GM19328 (cell line): Measurements from ENCODE around the gene NFATC2IP.
"Not testable (repeated sequence)": the region's sequence is repeated elsewhere in the genome, so short reads cannot be mapped to it uniquely, and the experiment has no call there.

Source experiments
- ATAC-seq: cut with Tn5 transposase; IDR thresholded peaks from one replicate; pipeline ENCODE4 v1.9.1; 2021; ENCODE audit warnings: mild to moderate bottlenecking, moderate library complexity; ENCODE audit not compliant: unreplicated experiment

Gene NFATC2IP

DNA sequence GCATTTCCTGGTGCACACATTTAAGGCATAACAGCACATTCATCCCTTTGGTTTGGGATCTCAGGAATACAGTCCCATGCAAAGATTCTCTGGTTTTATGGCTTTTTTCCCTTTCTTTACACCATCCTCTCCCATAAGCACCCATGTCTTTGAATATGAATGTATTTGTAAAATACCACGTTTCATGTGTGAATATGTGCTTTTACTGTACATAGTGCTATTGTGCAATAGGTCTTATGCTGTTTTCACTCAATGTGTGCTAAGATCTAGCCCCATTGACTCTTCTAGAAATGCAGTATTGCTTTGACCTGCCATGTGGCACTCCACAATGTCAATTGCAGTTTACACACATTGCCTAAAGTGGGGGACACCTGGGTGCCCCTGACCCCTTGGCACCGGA, 13.8 kb downstream of the NFATC2IP start:
- no peak for ATAC-seq

DNA sequence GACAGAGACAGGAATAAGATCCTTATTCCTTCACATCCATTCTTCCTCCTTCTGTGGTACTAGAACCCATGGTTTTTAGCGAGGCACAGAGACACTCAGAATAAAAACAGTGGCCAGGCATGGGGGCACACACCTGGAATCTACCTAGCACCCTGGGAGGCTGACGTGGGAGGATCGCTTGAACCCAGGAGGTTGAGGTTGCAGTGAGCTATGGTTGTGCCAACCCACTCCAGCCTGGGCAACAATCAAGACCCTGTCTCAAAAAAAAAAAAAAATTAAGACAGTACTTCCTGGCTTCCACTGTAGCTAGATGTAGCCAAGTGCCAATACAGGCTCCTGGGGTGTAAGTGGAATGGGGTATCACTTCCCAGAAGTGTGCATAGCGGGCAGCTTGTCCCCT, 16.4 kb downstream of the NFATC2IP start:
- no peak for ATAC-seq

DNA sequence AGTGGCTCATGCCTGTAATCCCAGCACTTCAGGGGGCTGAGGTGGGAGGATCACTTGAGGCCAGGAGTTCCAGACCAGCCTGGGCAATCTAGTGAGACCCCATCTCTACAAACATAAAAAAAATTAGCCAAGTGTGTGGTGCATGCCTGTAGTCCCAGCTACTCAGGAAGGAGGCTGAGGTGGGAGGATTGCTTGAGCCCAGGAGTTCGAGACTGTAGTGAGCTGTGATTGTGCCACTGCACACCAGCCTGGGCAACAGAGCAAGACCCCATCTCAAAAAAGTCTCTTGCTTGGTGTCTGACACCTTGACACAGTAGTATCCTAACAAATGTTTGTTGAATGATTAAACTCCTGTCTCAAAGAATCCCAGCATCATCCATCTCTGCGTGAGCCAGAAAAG, 19.0 kb downstream of the NFATC2IP start:
- not testable (repeated sequence) for ATAC-seq

DNA sequence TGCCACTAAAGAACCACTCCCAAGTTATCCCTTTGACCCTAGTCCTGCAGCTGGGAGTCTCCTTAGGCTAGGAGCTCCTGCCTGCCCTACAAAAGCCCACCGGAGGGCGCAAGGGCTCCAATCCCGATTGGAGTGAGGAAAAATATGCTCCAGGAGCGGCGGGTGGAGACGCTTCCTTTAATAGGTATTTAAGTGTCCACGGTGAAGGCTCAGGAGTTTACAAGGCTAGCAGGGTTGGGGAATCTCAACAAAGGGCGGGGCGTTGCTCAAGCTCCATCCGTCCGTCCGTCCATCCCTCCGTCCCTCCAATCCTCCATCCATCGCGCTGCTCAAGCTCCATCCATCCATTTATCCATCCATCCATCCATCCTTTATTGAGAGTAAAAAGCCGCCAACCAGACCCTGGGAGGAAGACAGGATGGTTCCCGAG, 23.3 kb downstream of the NFATC2IP start:
- ATAC-seq = peak; percentile 22

DNA sequence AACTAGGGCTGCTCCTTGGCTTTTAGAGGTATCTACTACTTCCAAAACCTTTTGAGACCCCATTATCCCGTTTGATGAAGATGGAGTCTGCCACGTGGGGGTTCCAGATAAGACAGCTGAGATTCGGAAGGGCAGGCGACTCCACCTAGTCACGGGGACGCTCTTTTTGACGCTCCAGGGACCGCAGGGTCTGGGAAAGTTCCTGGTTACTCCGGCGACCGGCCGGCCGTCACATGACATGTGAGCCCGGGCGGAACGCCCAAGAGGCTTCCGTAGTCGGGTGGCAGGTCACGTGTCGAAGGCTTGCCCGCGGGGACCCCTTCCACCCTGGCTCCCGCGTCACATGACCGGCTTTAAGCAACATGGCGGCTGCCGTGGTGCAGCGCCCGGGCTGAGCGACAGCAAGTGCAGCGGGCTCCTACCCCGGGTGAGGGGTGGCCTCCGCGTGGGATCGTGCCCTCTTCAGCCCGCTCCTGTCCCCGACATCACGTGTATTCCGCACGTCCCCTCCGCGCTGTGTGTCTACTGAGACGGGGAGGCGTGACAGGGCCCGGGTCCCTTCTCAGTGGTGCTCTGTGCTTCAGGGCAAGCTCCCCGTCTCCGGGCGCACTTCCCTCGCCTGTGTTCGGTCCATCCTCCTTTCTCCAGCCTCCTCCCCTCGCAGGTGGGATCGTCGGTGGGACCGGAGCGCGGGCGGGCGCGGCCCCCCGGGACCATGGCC, 23.9 kb downstream of the NFATC2IP start, which contains the start of gene SPNS1:
Gene SPNS1, plus strand, starts transcription at position 342 of the 721 bp plus-strand sequence. Its CDS starts 374 bp downstream, at position 716.
- ATAC-seq = peak; percentile 77

DNA sequence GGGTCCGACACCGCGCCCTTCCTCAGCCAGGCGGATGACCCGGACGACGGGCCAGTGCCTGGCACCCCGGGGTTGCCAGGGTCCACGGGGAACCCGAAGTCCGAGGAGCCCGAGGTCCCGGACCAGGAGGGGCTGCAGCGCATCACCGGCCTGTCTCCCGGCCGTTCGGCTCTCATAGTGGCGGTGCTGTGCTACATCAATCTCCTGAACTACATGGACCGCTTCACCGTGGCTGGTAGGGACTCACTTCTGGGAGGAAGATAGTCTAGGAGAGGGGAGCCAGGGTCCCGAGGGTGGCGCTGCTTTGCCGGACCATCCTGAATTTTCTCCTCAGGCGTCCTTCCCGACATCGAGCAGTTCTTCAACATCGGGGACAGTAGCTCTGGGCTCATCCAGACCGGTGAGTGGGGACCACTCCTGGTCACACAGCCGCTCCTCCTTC, 24.4 kb downstream of the NFATC2IP start:
- no peak for ATAC-seq

DNA sequence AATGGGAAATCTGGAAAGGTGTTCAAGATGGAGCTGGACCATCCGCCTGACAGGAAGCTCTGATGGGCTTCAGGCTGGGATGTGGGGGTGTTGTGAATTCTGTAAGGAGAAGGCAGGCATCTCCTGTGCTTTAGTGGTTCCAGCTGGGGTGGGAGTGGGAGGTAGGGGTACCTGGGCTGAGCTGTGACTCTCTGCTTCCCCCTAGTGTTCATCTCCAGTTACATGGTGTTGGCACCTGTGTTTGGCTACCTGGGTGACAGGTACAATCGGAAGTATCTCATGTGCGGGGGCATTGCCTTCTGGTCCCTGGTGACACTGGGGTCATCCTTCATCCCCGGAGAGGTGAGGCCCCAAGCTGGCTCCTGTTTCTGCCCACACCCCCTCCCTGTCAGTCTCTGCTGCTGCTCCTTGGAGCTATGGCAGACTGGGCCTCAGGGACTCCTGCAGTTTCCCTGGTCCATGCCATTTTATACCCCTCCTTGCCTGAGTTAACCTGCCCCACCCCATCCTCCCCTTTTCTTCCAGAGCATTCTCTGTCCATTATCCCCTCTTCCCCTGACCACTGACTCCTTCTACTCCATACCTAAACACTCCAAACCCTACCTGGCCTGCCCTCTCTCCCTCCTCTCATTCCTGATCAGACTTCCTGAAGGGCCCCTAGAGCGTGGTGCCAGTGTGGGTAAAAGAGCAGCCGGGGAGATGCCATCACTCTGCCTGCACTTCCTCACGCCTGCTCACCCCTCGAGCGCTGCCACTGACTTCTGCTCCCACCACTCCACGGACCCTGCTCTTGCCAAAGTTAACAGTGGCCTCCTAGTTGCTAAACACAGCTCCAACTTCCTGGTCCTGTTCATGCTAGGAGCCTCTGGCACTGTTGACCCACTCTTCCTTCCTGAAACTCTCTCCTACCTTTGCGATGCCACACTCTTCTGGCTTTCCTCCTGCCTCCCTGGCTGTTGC, 27.2 kb downstream of the NFATC2IP start:
- no peak for ATAC-seq

DNA sequence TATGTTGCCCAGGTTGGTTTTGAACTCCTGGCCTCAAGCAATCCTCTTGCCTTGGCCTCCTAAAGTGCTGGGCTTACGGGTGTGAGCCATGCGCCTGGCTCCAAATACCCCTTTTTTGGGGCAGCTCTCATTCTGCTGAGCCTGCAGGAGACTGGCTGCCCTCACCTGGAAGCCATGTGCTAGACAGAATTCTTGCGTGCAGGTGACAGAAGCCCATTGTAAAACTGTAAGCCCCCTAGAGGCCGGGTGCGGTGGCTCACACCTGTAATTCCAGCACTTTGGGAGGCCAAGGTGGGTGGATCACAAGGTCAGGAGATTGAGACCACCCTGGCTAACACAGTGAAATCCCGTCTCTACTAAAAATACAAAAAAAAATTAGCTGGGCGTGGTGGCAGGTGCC, 29.6 kb downstream of the NFATC2IP start:
- ATAC-seq = not testable (repeated sequence)

DNA sequence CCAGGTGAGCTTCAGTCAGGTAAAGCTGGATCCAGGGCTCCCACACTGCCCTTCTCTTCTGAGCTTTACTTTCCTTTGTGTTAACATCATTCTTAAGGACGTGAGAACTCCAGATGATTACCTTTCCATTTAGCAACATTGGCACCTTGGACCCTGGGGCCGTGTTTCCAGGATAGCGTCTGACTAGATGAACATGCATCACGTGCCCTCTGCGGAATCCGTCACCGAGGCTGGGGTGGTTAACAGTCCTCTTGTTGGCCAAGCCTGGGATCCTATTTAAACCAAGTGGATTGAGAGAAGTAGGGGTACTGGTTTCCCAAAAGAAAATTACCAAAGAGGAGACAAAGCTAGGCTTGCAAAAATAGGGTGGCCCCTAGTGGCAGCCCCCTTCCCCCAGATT, 30.2 kb downstream of the NFATC2IP start:
- ATAC-seq = no peak

DNA sequence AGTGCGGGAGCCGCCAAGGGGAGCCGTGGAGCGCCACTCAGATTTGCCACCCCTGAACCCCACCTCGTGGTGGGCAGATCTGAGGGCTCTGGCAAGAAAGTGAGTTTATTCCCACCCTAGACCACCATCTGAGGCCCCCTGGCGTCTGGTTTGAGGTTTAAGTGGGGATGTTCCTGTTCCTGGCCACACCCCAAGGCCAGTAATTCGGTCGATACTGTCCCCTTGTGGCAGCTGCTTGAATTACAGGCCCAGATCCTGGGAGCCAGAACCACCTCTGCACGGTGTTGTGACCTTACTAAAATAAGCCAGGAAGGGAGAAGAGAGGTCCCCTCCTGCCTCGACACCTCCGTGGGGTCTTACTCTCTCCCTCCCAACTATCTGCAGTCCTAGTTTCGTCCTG, 30.8 kb downstream of the NFATC2IP start:
- ATAC-seq = no peak

DNA sequence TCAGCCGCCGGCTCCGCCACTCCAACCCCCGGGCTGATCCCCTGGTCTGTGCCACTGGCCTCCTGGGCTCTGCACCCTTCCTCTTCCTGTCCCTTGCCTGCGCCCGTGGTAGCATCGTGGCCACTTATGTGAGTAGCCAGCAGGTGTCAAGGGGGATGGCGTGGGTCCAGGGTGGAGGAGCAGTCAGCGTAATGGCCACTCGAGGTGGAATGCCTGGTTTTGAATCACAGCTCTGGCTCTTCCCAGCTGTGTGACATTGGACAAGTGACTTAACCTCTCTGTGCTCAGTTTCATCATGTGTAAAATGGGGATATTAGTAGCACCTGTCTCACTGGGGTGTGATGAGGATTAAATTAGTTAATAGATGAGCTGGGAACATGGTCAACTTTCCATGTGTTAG, 31.7 kb downstream of the NFATC2IP start:
- no peak for ATAC-seq

DNA sequence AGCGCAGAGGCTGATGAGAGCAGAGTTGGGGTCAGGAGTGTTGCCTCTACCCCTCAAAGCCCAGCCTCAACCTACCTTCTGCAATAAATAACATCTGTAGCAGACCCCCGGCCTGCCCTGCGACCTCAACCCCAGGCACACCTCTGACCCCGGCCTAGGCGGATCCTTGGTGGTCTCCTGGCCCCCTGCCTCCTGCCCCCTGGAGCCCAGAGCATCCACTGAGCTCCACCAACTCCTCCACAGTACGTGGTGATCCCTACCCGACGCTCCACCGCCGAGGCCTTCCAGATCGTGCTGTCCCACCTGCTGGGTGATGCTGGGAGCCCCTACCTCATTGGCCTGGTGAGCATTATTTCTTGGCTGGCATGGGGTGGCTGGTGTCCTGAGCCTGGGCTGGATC, 32.2 kb downstream of the NFATC2IP start:
- no peak for ATAC-seq

DNA sequence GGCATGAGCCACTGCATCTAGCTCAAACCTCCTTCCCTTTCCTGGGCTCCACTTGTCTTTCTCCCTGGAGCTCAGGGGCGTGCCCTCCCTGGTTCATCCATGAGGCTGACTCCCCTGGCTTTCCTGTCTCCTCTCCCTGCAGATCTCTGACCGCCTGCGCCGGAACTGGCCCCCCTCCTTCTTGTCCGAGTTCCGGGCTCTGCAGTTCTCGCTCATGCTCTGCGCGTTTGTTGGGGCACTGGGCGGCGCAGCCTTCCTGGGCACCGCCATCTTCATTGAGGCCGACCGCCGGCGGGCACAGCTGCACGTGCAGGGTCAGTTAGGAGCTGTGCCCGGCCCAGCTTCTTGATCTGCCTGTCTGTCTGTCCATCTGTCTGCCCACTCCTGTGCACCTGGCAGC, 32.9 kb downstream of the NFATC2IP start:
- no peak for ATAC-seq

DNA sequence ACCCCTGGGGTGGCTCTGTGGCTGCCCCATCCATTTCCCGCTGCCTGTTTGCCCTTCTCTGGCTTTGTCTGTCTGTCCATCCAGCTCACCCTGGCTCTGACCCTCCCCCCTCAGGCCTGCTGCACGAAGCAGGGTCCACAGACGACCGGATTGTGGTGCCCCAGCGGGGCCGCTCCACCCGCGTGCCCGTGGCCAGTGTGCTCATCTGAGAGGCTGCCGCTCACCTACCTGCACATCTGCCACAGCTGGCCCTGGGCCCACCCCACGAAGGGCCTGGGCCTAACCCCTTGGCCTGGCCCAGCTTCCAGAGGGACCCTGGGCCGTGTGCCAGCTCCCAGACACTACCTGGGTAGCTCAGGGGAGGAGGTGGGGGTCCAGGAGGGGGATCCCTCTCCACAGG, 33.4 kb downstream of the NFATC2IP start:
- no peak for ATAC-seq

DNA sequence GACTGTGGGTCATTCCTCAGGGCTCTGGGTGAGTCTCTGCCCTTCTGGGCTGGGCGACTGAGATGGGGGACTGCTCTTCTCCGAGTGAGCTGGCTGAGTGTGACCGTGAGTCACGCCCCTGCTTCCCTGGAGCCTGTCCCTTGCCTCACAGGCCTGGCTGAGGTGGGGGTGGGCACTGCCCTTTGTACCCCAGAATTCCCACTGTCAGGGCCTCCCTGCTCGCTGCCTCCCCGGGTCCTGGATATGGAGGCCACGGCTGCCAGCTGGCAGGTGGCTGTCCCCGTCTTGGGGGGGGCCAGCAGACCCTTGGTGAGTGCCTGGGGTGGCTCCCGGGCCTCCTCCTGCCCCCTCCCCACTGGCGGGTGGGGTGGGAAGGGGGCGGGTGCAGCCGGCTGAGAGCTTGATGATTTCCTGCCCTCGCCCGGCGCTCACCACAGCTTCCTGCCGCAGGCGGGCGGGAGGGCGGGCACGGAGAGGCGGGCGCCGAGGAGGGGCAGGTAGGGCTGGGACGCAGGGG, 33.9 kb downstream of the NFATC2IP start, which contains the start of gene LAT:
Gene LAT, plus strand, starts transcription at position 434 of the 517 bp plus-strand sequence. CDS start 366 bp downstream, outside the sequence.
- no peak for ATAC-seq

DNA sequence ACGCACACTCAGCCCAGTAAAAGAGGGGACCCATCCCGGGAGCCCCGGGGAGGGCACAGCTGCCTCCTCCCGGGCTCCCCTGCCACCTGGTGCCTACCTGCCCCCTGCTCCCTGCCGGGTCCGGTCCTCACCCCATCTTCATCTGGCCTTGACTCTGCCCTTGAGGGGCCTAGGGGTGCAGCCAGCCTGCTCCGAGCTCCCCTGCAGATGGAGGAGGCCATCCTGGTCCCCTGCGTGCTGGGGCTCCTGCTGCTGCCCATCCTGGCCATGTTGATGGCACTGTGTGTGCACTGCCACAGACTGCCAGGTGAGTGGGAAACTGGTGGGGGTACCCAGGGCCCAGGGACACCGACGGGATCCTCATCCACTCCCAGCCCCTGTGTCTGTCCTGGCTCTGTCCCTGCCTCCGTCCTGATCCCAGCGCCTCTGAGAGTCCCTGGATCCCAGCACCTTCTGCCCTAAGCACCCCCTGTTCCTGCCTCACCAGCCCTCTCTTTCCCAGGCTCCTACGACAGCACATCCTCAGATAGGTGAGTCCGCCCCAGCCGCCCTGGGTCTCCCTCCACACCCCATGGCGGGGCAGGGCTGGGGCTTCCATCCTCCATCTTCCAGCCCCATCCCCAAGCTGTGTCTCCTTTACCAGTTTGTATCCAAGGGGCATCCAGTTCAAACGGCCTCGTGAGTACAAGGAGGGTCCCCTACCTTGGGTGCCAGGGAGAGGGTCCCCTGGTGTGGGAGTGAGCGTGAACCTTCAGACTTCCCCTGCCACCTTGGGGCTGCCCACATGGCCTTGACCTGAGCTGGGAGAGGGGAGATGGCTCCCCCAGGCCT, 34.7 kb downstream of the NFATC2IP start:
- ATAC-seq = no peak

DNA sequence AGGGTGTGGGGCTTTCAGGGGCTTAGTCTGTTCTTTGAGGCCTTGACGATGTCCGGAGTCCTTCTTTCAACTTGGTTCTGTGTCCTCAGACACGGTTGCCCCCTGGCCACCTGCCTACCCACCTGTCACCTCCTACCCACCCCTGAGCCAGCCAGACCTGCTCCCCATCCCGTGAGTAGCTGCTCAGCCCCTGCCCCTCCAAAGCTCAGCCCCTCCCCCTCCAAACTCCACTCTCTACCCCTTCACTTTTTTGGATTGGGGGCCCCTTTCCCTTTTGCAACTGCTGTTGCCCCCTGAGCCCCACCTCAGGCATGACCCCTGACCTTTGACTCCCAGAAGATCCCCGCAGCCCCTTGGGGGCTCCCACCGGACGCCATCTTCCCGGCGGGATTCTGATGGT, 35.3 kb downstream of the NFATC2IP start:
- no peak for ATAC-seq

DNA sequence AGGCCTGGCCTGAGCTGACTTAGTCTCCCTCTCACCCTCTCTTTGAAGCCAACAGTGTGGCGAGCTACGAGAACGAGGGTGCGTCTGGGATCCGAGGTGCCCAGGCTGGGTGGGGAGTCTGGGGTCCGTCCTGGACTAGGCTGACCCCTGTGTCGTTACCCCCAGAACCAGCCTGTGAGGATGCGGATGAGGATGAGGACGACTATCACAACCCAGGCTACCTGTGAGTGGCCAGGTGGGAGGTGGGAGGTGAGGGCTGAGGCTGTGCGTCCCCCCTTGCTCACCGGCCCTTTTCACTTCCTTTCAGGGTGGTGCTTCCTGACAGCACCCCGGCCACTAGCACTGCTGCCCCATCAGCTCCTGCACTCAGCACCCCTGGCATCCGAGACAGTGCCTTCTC, 35.8 kb downstream of the NFATC2IP start:
- no peak for ATAC-seq

DNA sequence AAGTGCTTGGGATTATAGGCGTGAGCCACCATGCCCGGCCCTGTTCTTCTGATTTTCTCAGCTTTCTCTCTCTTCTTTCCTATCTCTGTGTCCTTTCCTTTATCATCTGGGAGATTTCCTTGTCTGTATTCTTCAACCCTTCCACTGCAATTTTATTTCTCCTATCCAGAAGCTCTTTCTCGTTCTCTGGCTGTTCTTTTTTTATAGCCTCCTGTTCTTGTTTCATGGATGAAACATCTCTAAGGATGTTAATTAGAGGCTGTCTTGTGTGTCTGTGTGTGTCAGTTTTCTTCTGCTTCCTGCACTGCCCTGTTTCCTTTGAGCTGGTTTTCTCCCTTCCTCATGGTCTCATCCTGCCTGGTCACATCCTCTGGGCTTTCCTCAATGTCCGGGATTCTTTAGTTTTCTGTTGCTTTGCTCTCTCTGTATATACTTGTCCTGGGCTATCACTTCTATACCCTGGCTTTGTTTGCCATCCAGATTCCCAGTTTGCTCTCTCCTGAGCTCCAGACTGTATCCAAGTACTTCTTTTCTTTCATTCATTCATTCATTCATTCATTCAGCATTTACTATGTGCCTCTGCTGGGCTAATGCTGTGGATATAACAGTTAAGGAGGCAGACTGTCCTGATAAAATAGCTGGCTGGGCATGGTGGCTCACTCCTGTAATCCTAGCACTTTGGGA, 36.6 kb downstream of the NFATC2IP start:
- no peak for ATAC-seq

DNA sequence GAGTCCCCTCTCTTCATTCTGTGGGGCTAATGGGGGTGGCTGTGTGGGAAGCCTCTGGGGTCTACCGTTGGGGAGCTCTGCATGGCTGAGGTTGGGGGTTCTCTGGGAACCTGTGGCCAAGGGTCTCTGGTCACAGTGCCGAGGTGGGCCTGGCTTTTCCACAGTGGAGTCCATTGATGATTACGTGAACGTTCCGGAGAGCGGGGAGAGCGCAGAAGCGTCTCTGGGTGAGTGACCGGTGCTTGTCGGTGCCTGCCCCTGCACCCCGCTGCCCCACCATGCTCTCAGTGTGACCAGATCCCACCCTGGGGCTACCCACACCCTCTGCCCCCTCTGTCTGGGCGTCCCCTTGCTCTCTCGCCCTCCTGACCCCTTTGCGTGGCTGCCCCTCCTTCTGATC, 38.6 kb downstream of the NFATC2IP start:
- no peak for ATAC-seq
